Measurements from ENCODE around the gene HEMK1.
A peak's percentile ranks its signal among the peaks of the same experiment; 100 is the strongest.

HEMK1 gene

GRCh38 chr3:50616770-50617095, 47.4 kb downstream of the HEMK1 start:
- peak; percentile 83 for DNase-seq (ENCODE audit: low spot score)

GRCh38 chr3:50617096-50617791, 47.9 kb downstream of the HEMK1 start, which contains the start of gene MAPKAPK3:
MAPKAPK3 (plus strand) TSS chr3:50617151; CDS start chr3:50617566, 415 bp downstream.
- no peak for DNase-seq (ENCODE audit: low spot score)

- no peak for DNase-seq (ENCODE audit: low spot score)
Observed at GRCh38 chr3:50617911-50618481, 48.7 kb downstream of the HEMK1 start.

- DNase-seq (ENCODE audit: low spot score), result peak; percentile 32
Observed at GRCh38 chr3:50620420-50620819, 51.1 kb downstream of the HEMK1 start.

GRCh38 chr3:50620820-50621219, 51.5 kb downstream of the HEMK1 start:
- no peak for DNase-seq (ENCODE audit: low spot score)

- no peak for DNase-seq (ENCODE audit: low spot score)
Observed at GRCh38 chr3:50622881-50623280, 53.6 kb downstream of the HEMK1 start.

GRCh38 chr3:50623840-50624474, 54.6 kb downstream of the HEMK1 start:
- DNase-seq (ENCODE audit: low spot score), result no peak

GRCh38 chr3:50624634-50625033, 55.3 kb downstream of the HEMK1 start:
- DNase-seq (ENCODE audit: low spot score), result no peak

GRCh38 chr3:50625231-50626182, 56.2 kb downstream of the HEMK1 start:
- DNase-seq (ENCODE audit: low spot score), result no peak

GRCh38 chr3:50626401-50626800, 57.1 kb downstream of the HEMK1 start:
- no peak for DNase-seq (ENCODE audit: low spot score)

GRCh38 chr3:50627407-50628051, 58.2 kb downstream of the HEMK1 start:
- DNase-seq (ENCODE audit: low spot score), result no peak

GRCh38 chr3:50628601-50629000, 59.3 kb downstream of the HEMK1 start:
- no peak for DNase-seq (ENCODE audit: low spot score)

- DNase-seq (ENCODE audit: low spot score), result no peak
Observed at GRCh38 chr3:50630394-50630793, 61.1 kb downstream of the HEMK1 start.

- no peak for DNase-seq (ENCODE audit: low spot score)
Observed at GRCh38 chr3:50630877-50631276, 61.6 kb downstream of the HEMK1 start.

- no peak for DNase-seq (ENCODE audit: low spot score)
Observed at GRCh38 chr3:50632450-50632849, 63.1 kb downstream of the HEMK1 start.

GRCh38 chr3:50633230-50633790, 64.0 kb downstream of the HEMK1 start:
- no peak for DNase-seq (ENCODE audit: low spot score)

- DNase-seq (ENCODE audit: low spot score), result no peak
Observed at GRCh38 chr3:50635066-50635465, 65.7 kb downstream of the HEMK1 start.

- no peak for DNase-seq (ENCODE audit: low spot score)
Observed at GRCh38 chr3:50637011-50637410, 67.7 kb downstream of the HEMK1 start.

- no peak for DNase-seq (ENCODE audit: low spot score)
Observed at GRCh38 chr3:50637945-50638344, 68.6 kb downstream of the HEMK1 start.

- DNase-seq (ENCODE audit: low spot score), result no peak
Observed at GRCh38 chr3:50639055-50639494, 69.8 kb downstream of the HEMK1 start.

GRCh38 chr3:50642382-50642781, 73.1 kb downstream of the HEMK1 start:
- no peak for DNase-seq (ENCODE audit: low spot score)

All from putamen (tissue), 1 donor.